Left lung (tissue), 10 donors: ENCODE measurements around the gene GLIPR1L2. TPM values are rescaled to one million over a fixed set of nuclear protein-coding genes. Genes with fewer than 3 reads are reported as not detected.
A peak's percentile ranks its signal among the peaks of the same experiment; 100 is the strongest.

Experiments used
- ATAC-seq: fragments of 200-7000 bp; cut with Tn5 transposase; one replicate; pipeline ENCODE4 v1.9.1; 2020; ENCODE audit warnings: moderate library complexity
- DNase-seq, 4 donors: peaks; one replicate each; pipeline ENCODE4 v3.0.0-alpha.2; 2013 to 2020
- H3K27ac ChIP-seq, 2 donors: fragments of 200-600 bp; sonication (generic) in 1 of 2; one replicate each; pipeline versions ENCODE4 v1.5.0 to v1.8.0; 2020 to 2021
- H3K27me3 ChIP-seq, 2 donors: fragments of 200-600 bp; sonication (generic) in 1 of 2; one replicate each; pipeline versions ENCODE4 v1.5.0 to v1.8.0; 2020 to 2021
- H3K36me3 ChIP-seq, 2 donors: fragments of 200-600 bp; sonication (generic) in 1 of 2; one replicate each; pipeline versions ENCODE4 v1.5.0 to v1.8.0; 2020 to 2021
- H3K4me1 ChIP-seq, 2 donors: fragments of 200-600 bp; one replicate each; pipeline ENCODE4 v1.8.0; 2021
- H3K4me3 ChIP-seq, 2 donors: fragments of 200-600 bp; sonication (generic) in 1 of 2; one replicate each; pipeline versions ENCODE4 v1.5.0 to v1.8.0; 2020 to 2021; ENCODE audit warnings: mild to moderate bottlenecking in 1 of 2
- H3K9me3 ChIP-seq, 2 donors: fragments of 200-600 bp; sonication (generic) in 1 of 2; one replicate each; pipeline versions ENCODE4 v1.5.0 to v1.8.0; 2020 to 2021
- intact Hi-C, 2 donors: fragments of 100-400 bp; cut with DNase I; formaldehyde crosslinking; loops; one replicate each; pipeline versions ENCODE4 v1.11.2 to v1.14.2; 2022
- polyA plus RNA-seq, 6 donors: library from polyadenylated mRNA; unstranded; fragments of 120-200 nt; gene quantifications; one replicate each; pipeline ENCODE4 v1.2.1, GENCODE V29; 2013; ENCODE audit not compliant: insufficient read length in 6 of 6
- total RNA-seq, 2 donors: library from RNA; stranded (reverse); fragmentation: NEBNext Ultra II Directional; extraction: Animal tissue kit (Norgen Biotek cat#: 25700); gene quantifications; one replicate each; pipeline ENCODE4 v1.2.1, GENCODE V29; 2021
- TF ChIP-seq, protein P1 (sequence below), 2 donors: fragments of 200-600 bp; sonication (generic) in 1 of 2; IDR thresholded peaks; one replicate each; pipeline versions ENCODE4 v1.5.0 to v1.8.0; 2021; ENCODE audit warnings: antibody characterized with exemption in 2 of 2
- donor health status: DM: no; HTN: yes; CAD: no.
- donor health status: DM: no; HTN: no; CAD: no.

GLIPR1L2 gene
- total and polyA plus RNA-seq, 8 donors = 0.52 to 3.0 (median 1.7) TPM

- intact Hi-C loops = no loop called here
- DNase-seq (peak in 1 of 4 donors; percentile 2), ATAC-seq (peak; percentile 22)
- Histone ChIP-seq H3K36me3 (no peaks in the 10 kb centered on the region), H3K27me3 (no peaks in the 10 kb centered on the region), H3K27ac (peak overlapping the region; percentile 83 to 93), H3K4me3 (peak overlapping the region in 1 of 2 donors; percentile 34), H3K9me3 (no peaks in the 10 kb centered on the region), H3K4me1 (peaks cover 0 to 62% of the 10 kb centered on the region in 2 donors)
- TF ChIP-seq, protein P1, sequence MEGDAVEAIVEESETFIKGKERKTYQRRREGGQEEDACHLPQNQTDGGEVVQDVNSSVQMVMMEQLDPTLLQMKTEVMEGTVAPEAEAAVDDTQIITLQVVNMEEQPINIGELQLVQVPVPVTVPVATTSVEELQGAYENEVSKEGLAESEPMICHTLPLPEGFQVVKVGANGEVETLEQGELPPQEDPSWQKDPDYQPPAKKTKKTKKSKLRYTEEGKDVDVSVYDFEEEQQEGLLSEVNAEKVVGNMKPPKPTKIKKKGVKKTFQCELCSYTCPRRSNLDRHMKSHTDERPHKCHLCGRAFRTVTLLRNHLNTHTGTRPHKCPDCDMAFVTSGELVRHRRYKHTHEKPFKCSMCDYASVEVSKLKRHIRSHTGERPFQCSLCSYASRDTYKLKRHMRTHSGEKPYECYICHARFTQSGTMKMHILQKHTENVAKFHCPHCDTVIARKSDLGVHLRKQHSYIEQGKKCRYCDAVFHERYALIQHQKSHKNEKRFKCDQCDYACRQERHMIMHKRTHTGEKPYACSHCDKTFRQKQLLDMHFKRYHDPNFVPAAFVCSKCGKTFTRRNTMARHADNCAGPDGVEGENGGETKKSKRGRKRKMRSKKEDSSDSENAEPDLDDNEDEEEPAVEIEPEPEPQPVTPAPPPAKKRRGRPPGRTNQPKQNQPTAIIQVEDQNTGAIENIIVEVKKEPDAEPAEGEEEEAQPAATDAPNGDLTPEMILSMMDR (IDR thresholded peaks at IDR 0.05) = no peak
These were observed 89.1 kb downstream of the GLIPR1L2 start for GRCh38 chr12:75479963-75480461.

GRCh38 chr12:75480469-75480949 is 89.6 kb downstream of the GLIPR1L2 start, which contains the start of gene GLIPR1:
GLIPR1 (plus strand) TSS chr12:75480755; CDS start chr12:75480881, 126 bp downstream.
- Histone ChIP-seq H3K27me3 (no peaks in the 10 kb centered on the region), H3K36me3 (no peaks in the 10 kb centered on the region), H3K9me3 (no peaks in the 10 kb centered on the region), H3K27ac (peak within 1 kb of the TSS; percentile 83 to 93), H3K4me1 (peaks cover 0 to 64% of the 10 kb centered on the region in 2 donors), H3K4me3 (peak within 1 kb of the TSS; percentile 13 to 34)
- intact Hi-C loops = no loop called here
- TF ChIP-seq, protein P1 (IDR thresholded peaks at IDR 0.05) = no peak
- peak; percentile 85 for ATAC-seq
- DNase-seq = peak; percentile 52 to 76 (median 66)

- Histone ChIP-seq H3K4me1 (peaks cover 0 to 69% of the 10 kb centered on the region in 2 donors), H3K36me3 (no peaks in the 10 kb centered on the region), H3K9me3 (no peaks in the 10 kb centered on the region), H3K27ac (peak overlapping the region; percentile 83 to 93), H3K4me3 (peak overlapping the region; percentile 13 to 34), H3K27me3 (no peaks in the 10 kb centered on the region)
- TF ChIP-seq, protein P1 (IDR thresholded peaks at IDR 0.05) = no peak
- intact Hi-C loops = no loop called here
- peak; percentile 20 for ATAC-seq
- DNase-seq = no peak
These were observed 90.3 kb downstream of the GLIPR1L2 start for GRCh38 chr12:75481013-75481705.

GRCh38 chr12:75481774-75482173 is 90.9 kb downstream of the GLIPR1L2 start:
- intact Hi-C loops = no loop called here
- Histone ChIP-seq H3K27ac (peak overlapping the region; percentile 83 to 93), H3K4me1 (peaks cover 0 to 67% of the 10 kb centered on the region in 2 donors)

More at GRCh38 chr12:75481774-75482173, 90.9 kb downstream of the GLIPR1L2 start:
- no peaks in the 10 kb centered on the region for H3K36me3 ChIP-seq
- H3K27me3 ChIP-seq = no peaks in the 10 kb centered on the region
- TF ChIP-seq, protein P1 (IDR thresholded peaks at IDR 0.05) = no peak
- peak overlapping the region; percentile 13 to 34 for H3K4me3 ChIP-seq
- ATAC-seq (no peak), DNase-seq (no peak)
- H3K9me3 ChIP-seq = no peaks in the 10 kb centered on the region

Other genes with a start within 250 kb of the GLIPR1L2 start
- gene KCNC2, start 181.2 kb upstream of the GLIPR1L2 start, total RNA-seq = not detected
- under 1 TPM in 3 of 6 donors, not detected in 3; 0.10 to 0.42 (median 0.24) TPM for gene KCNC2, start 181.2 kb upstream of the GLIPR1L2 start, polyA plus RNA-seq
- gene CAPS2, start 60.8 kb upstream of the GLIPR1L2 start, total RNA-seq = 1 to 10 TPM; 7.2 to 9.8 TPM
- 1 to 10 TPM; 5.2 to 9.6 (median 8.2) TPM for gene CAPS2, start 60.8 kb upstream of the GLIPR1L2 start, polyA plus RNA-seq
- not detected for gene GLIPR1L1, start 56.4 kb upstream of the GLIPR1L2 start, total RNA-seq
- gene GLIPR1L1, start 56.4 kb upstream of the GLIPR1L2 start, polyA plus RNA-seq = 1 to 10 TPM in 1 of 6 donors, under 1 TPM in 4, not detected in 1; 0.21 to 1.1 (median 0.75) TPM
- 10 to 100 TPM; 35.3 to 68.2 TPM for gene GLIPR1, start 89.7 kb downstream of the GLIPR1L2 start, total RNA-seq
- 10 to 100 TPM; 12.4 to 16.2 (median 12.9) TPM for gene GLIPR1, start 89.7 kb downstream of the GLIPR1L2 start, polyA plus RNA-seq
- gene KRR1, start 120.5 kb downstream of the GLIPR1L2 start, total RNA-seq = 10 to 100 TPM; 37.5 to 42.0 TPM
- 100 to 1,000 TPM in 1 of 6 donors, 10 to 100 TPM in 5; 73.8 to 101 (median 89.7) TPM for gene KRR1, start 120.5 kb downstream of the GLIPR1L2 start, polyA plus RNA-seq